DOHH2 (cell line): Measurements from ENCODE around the gene RASGRP4.

Experiments used
- CTCF ChIP-seq: fragments of 200-600 bp; sonication (generic); IDR thresholded peaks from one replicate; pipeline ENCODE4 v1.5.1; 2014; ENCODE audit warnings: antibody characterized with exemption, mild to moderate bottlenecking, low read depth, low read length; ENCODE audit not compliant: poor library complexity, severe bottlenecking
- EZH2phosphoT487 ChIP-seq: fragments of 200-600 bp; sonication (generic); IDR thresholded peaks from 2 replicates; pipeline ENCODE4 v1.6.1; 2017; ENCODE audit warnings: borderline replicate concordance, mild to moderate bottlenecking, antibody characterized with exemption, low read length, moderate library complexity, mixed read lengths

- TF ChIP-seq CTCF (peak; percentile 43), EZH2phosphoT487 (no peak)
Observed at GRCh38 chr19:38441657-38442348, 15.8 kb upstream of the RASGRP4 start.
